8988T (cell line): Measurements from ENCODE around the gene RIC1.
"Not testable (repeated sequence)": the region's sequence is repeated elsewhere in the genome, so short reads cannot be mapped to it uniquely, and the experiment has no call there.

ENCODE experiments used
- DNase-seq: peaks from one replicate; pipeline ENCODE4 v3.0.0; 2011

The RIC1 gene

GRCh38 chr9:5790923-5791322 lies 162.0 kb downstream of the RIC1 start:
- DNase-seq, result no peak

GRCh38 chr9:5791870-5792269 lies 163.0 kb downstream of the RIC1 start:
- no peak for DNase-seq

GRCh38 chr9:5793812-5794211 lies 164.9 kb downstream of the RIC1 start:
- no peak for DNase-seq

- no peak for DNase-seq
Measured at GRCh38 chr9:5796298-5796697, 167.4 kb downstream of the RIC1 start.

- no peak for DNase-seq
Measured at GRCh38 chr9:5798581-5798980, 169.7 kb downstream of the RIC1 start.

- DNase-seq, result no peak
Measured at GRCh38 chr9:5799314-5799713, 170.4 kb downstream of the RIC1 start.

- DNase-seq, result not testable (repeated sequence)
Measured at GRCh38 chr9:5800378-5800777, 171.5 kb downstream of the RIC1 start.

- no peak for DNase-seq
Measured at GRCh38 chr9:5800969-5801738, 172.2 kb downstream of the RIC1 start.

- no peak for DNase-seq
Measured at GRCh38 chr9:5801739-5802113, 172.8 kb downstream of the RIC1 start.

GRCh38 chr9:5805478-5805877 lies 176.6 kb downstream of the RIC1 start:
- no peak for DNase-seq

- no peak for DNase-seq
Measured at GRCh38 chr9:5811751-5812150, 182.8 kb downstream of the RIC1 start.

GRCh38 chr9:5813824-5814223 lies 184.9 kb downstream of the RIC1 start:
- DNase-seq, result no peak

GRCh38 chr9:5815461-5815860 lies 186.6 kb downstream of the RIC1 start:
- DNase-seq, result no peak

GRCh38 chr9:5817862-5818261 lies 189.0 kb downstream of the RIC1 start:
- no peak for DNase-seq

GRCh38 chr9:5818424-5819142 lies 189.7 kb downstream of the RIC1 start:
- no peak for DNase-seq

- DNase-seq, result no peak
Measured at GRCh38 chr9:5819174-5819573, 190.3 kb downstream of the RIC1 start.

GRCh38 chr9:5820425-5820824 lies 191.5 kb downstream of the RIC1 start:
- no peak for DNase-seq

GRCh38 chr9:5825223-5825622 lies 196.3 kb downstream of the RIC1 start:
- no peak for DNase-seq
